CD8-positive, alpha-beta memory T cell (primary cell): ENCODE results near the gene CARD16. TPM values are rescaled to one million over a fixed set of nuclear protein-coding genes. Genes with fewer than 3 reads are reported as not detected.
A peak's percentile ranks its signal among the peaks of the same experiment; 100 is the strongest.
"Not testable (repeated sequence)": the region's sequence is repeated elsewhere in the genome, so short reads cannot be mapped to it uniquely, and the experiment has no call there.

Source experiments
- CTCF ChIA-PET: fragments of 350-600 bp; sonication (Branson Sonifier 250); formaldehyde crosslinking; loops from one replicate; lab custom pipeline; 2021; ENCODE audit warnings: antibody characterized with exemption; lab: Charles Lee
- POLR2A ChIA-PET: fragments of 350-600 bp; sonication (Branson Sonifier 250); formaldehyde crosslinking; loops from one replicate; lab custom pipeline; 2021; ENCODE audit warnings: antibody characterized with exemption; lab: Charles Lee
- DNase-seq, 5 donors: peaks; one replicate each; pipeline versions ENCODE4 v3.0.0 to v3.0.0-alpha.2; 2020 to 2022; ENCODE audit warnings: mixed read lengths in 1 of 5
- H3K27ac ChIP-seq: one replicate; pipeline ENCODE4 v1.7.0; 2013; ENCODE audit warnings: low read depth, mild to moderate bottlenecking, low read length, moderate library complexity
- H3K27me3 ChIP-seq: 2 replicates; pipeline ENCODE4 v1.7.0; 2013; ENCODE audit warnings: low read length, mild to moderate bottlenecking; ENCODE audit not compliant: insufficient read depth, poor library complexity, severe bottlenecking
- H3K36me3 ChIP-seq: 2 replicates; pipeline ENCODE4 v1.7.0; 2013; ENCODE audit warnings: mild to moderate bottlenecking, low read length, moderate library complexity; ENCODE audit not compliant: insufficient read depth
- H3K4me1 ChIP-seq: 2 replicates; pipeline ENCODE4 v1.7.0; 2013; ENCODE audit warnings: mild to moderate bottlenecking, low read length, moderate library complexity; ENCODE audit not compliant: insufficient read depth
- H3K4me3 ChIP-seq: 2 replicates; pipeline ENCODE4 v1.7.0; 2013; ENCODE audit warnings: mild to moderate bottlenecking, low read length
- H3K9me3 ChIP-seq: 2 replicates; pipeline ENCODE4 v1.7.0; 2013; ENCODE audit warnings: mild to moderate bottlenecking, low read length
- H3K27ac Mint-ChIP-seq, 8 donors: one replicate each; pipeline ENCODE4 v1.8.0; 2020 to 2021; ENCODE audit warnings: mixed read lengths in 8 of 8, mild to moderate bottlenecking in 6 of 8, inconsistent platforms in 3 of 8, moderate library complexity in 3 of 8
- H3K27me3 Mint-ChIP-seq, 2 donors: one replicate each; pipeline ENCODE4 v1.8.0; 2020 to 2021; ENCODE audit warnings: mixed read lengths in 2 of 2, mild to moderate bottlenecking in 1 of 2, moderate library complexity in 1 of 2
- H3K36me3 Mint-ChIP-seq, 3 donors: one replicate each; pipeline ENCODE4 v1.8.0; 2020 to 2021; ENCODE audit warnings: mixed read lengths in 3 of 3, inconsistent platforms in 1 of 3, mild to moderate bottlenecking in 1 of 3
- H3K4me1 Mint-ChIP-seq, 3 donors: one replicate each; pipeline ENCODE4 v1.8.0; 2020 to 2021; ENCODE audit warnings: mixed read lengths in 3 of 3, inconsistent platforms in 1 of 3, mild to moderate bottlenecking in 1 of 3
- H3K4me3 Mint-ChIP-seq, 7 donors: one replicate each; pipeline ENCODE4 v1.8.0; 2020 to 2021; ENCODE audit warnings: mixed read lengths in 7 of 7, mild to moderate bottlenecking in 6 of 7, moderate library complexity in 4 of 7, inconsistent platforms in 2 of 7
- H3K9me3 Mint-ChIP-seq, 5 donors: one replicate each; pipeline ENCODE4 v1.8.0; 2020 to 2022; ENCODE audit warnings: mixed read lengths in 5 of 5, mild to moderate bottlenecking in 3 of 5, moderate library complexity in 2 of 5, inconsistent platforms in 1 of 5
- polyA plus RNA-seq: library from polyadenylated mRNA; unstranded; fragments of 300-500 nt; fragmentation: Illumina TruSeq; gene quantifications from one replicate; pipeline ENCODE4 v1.2.3, GENCODE V29; 2021
- total RNA-seq, 2 experiments: library from RNA; stranded (reverse); gene quantifications; one replicate each; pipeline ENCODE4 v1.2.3, GENCODE V29; 2021

CARD16 gene
- total and polyA plus RNA-seq, 3 experiments from 2014 or later = 8.0 to 268 (median 10.3) TPM

DNA sequence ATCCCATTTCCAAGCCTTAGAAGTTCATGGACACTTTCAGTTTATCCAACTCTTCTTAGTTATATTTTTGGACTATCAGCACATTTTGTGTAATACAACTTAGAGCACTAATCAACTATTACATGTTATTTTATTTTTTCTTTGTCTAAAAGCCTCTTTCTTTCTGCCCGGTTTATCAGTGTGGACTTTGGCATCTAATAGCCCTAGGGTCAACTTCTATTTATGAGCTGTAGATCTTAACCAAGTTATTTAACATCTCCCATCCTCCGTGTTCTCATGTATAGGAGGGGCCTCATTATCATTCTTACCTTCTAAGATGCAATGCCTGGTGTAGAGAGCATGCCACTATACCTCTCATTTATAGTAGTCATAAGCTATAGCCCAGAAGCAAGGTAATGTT, 4.4 kb downstream of the CARD16 start:
- peaks cover 36 to 60% (median 41%) of the 10 kb centered on the region in 3 donors for H3K36me3 Mint-ChIP-seq
- no peak overlapping the region for H3K27ac ChIP-seq
- H3K27ac Mint-ChIP-seq = no peak overlapping the region
- no peaks in the 10 kb centered on the region for H3K27me3 ChIP-seq
- peaks cover 31% of the 10 kb centered on the region for H3K4me1 ChIP-seq
- H3K9me3 ChIP-seq = no peaks in the 10 kb centered on the region
- no peaks in the 10 kb centered on the region for H3K9me3 Mint-ChIP-seq
- ChIA-PET CTCF (no interaction called here), POLR2A (no interaction called here)
- H3K36me3 ChIP-seq = peaks cover 15% of the 10 kb centered on the region
- H3K4me1 Mint-ChIP-seq = peaks cover 44 to 72% (median 71%) of the 10 kb centered on the region in 3 donors
- no peak overlapping the region for H3K4me3 ChIP-seq
- DNase-seq = no peak
- H3K27me3 Mint-ChIP-seq = no peaks in the 10 kb centered on the region
- H3K4me3 Mint-ChIP-seq = peak overlapping the region in 2 of 7 donors; percentile 7 to 16

DNA sequence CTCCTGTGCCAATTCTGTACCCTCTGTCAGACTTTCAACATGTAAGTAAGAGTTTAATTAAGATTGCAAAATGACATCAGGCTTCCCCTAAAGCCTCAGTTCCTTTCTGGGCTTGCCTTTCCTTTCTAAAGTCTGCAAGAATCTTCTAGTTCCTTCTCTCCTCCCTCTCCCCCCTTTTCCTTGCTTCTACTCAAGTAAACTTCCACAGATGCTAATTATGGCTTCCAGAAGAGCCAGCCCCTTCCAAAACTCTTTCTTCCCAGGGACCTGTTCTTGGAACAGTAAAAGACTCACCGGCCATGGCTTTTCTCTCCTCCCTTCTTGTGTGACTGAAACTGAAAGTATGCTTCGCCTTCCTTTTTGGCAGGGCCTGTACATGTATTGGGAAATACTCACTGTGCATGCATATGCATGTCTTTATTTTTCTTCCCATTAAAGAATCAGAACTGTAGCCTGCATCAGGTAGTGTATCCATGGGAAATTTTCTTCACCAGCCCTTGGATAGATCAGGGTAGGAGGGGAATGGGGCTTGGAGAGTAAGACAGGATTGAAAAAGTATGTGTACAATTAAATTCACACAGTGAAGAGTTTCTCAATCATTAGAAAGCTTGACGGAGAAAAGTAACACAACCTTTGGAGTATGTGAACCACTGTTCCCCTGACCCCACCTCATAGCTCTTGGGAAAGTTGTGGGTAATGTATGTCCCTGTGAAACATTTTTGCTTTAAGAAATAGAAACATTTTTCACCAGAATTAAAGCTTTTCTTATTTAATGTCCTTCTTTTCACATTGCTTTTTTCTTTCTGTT, 10.1 kb downstream of the CARD16 start, which contains the start of gene CASP1:
Gene CASP1 (minus strand): TSS at position 332 of the 808 bp plus-strand sequence. CDS start 31 bp downstream, at position 301.
- H3K27ac Mint-ChIP-seq = peak within 1 kb of the TSS; percentile 71 to 99 (median 96)
- peaks cover 38% of the 10 kb centered on the region for H3K4me1 ChIP-seq
- no peaks in the 10 kb centered on the region for H3K27me3 Mint-ChIP-seq
- peaks cover 54 to 72% (median 66%) of the 10 kb centered on the region in 3 donors for H3K4me1 Mint-ChIP-seq
- DNase-seq = peak in 3 of 5 donors; percentile 41 to 55 (median 46)
- peaks cover 18% of the 10 kb centered on the region for H3K36me3 ChIP-seq
- no peaks in the 10 kb centered on the region for H3K27me3 ChIP-seq
- H3K9me3 ChIP-seq = no peaks in the 10 kb centered on the region
- POLR2A ChIA-PET = interaction anchor here (0.9 kb wide), 1 partner anchor 12 kb away, joined by 3 read pairs; no protein-coding TSS in a partner anchor
- peak within 1 kb of the TSS; percentile 73 for H3K4me3 ChIP-seq
- H3K36me3 Mint-ChIP-seq = peaks cover 25 to 64% (median 29%) of the 10 kb centered on the region in 3 donors
- CTCF ChIA-PET = no interaction called here
- H3K4me3 Mint-ChIP-seq = peak within 1 kb of the TSS; percentile 91 to 98 (median 95)
- peak within 1 kb of the TSS; percentile 58 for H3K27ac ChIP-seq
- no peaks in the 10 kb centered on the region for H3K9me3 Mint-ChIP-seq

DNA sequence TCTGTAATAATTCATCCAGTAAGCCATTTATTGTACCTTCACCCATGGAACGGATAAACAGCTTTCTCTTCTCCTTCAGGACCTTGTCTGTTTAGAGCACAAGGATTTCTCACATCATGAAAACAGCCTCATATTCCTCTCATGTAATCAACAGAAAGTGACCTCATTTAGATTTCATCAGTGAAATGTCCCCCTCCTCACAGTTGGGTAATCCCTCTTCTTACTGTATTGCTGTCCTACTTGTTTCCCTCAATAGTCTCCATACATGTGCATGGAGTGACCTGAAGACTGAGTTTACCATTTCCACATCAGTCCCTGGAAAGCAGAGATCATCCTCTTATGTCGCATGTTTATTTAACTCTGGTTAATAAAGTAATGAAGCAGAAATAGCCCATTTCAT, 10.7 kb downstream of the CARD16 start:
- CTCF ChIA-PET = interaction anchor here (0.8 kb wide), 1 partner anchor 136 kb away, joined by 3 read pairs; the partner anchor contains the start of gene CASP12
- Histone ChIP-seq H3K4me3 (peak overlapping the region; percentile 73), H3K4me1 (peaks cover 38% of the 10 kb centered on the region), H3K36me3 (peaks cover 20% of the 10 kb centered on the region), H3K27ac (peak overlapping the region; percentile 58)
- DNase-seq, H3K27me3 Mint-ChIP-seq, H3K27me3 ChIP-seq, POLR2A ChIA-PET, H3K9me3 Mint-ChIP-seq, H3K9me3 ChIP-seq: not testable (repeated sequence)
- Mint-ChIP-seq H3K4me3 (peak overlapping the region; percentile 91 to 98 (median 95)), H3K36me3 (peaks cover 26 to 64% (median 26%) of the 10 kb centered on the region in 3 donors), H3K4me1 (peaks cover 55 to 74% (median 69%) of the 10 kb centered on the region in 3 donors), H3K27ac (peak overlapping the region; percentile 71 to 99 (median 96))

DNA sequence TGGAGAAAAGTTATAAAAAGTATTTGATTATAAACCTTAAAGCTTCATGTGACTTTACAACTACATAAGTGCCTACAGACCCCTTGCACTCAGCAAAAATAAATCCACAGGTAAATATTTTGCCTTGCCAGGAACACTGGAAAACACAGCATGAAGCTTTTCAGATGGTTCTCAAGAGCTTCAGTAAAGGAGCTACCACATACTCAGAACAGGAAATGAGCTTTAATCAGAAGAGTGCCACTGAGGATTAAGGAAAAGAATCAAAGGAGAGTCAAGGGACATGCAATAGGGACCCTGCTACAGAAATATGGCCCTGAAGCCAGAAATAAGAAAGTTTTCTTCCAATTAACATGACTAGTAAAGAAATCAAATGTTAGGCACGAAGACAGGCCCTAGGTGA, 11.4 kb downstream of the CARD16 start:
- no peaks in the 10 kb centered on the region for H3K27me3 Mint-ChIP-seq
- H3K4me1 ChIP-seq = peaks cover 38% of the 10 kb centered on the region
- ChIA-PET POLR2A (no interaction called here), CTCF (interaction anchor here (0.8 to 1.3 kb wide), 2 partner anchors 33 to 136 kb away, joined by 3 read pairs; partner anchors contain the start of gene CASP12)
- H3K27ac ChIP-seq = peak overlapping the region; percentile 14
- H3K9me3 ChIP-seq = no peaks in the 10 kb centered on the region
- peak overlapping the region; percentile 71 to 99 (median 96) for H3K27ac Mint-ChIP-seq
- H3K9me3 Mint-ChIP-seq = no peaks in the 10 kb centered on the region
- H3K36me3 Mint-ChIP-seq = peaks cover 30 to 67% (median 31%) of the 10 kb centered on the region in 3 donors
- peaks cover 61 to 81% (median 75%) of the 10 kb centered on the region in 3 donors for H3K4me1 Mint-ChIP-seq
- peaks cover 23% of the 10 kb centered on the region for H3K36me3 ChIP-seq
- no peak for DNase-seq
- peak overlapping the region; percentile 73 for H3K4me3 ChIP-seq
- peak overlapping the region; percentile 91 to 98 (median 95) for H3K4me3 Mint-ChIP-seq
- H3K27me3 ChIP-seq = no peaks in the 10 kb centered on the region

DNA sequence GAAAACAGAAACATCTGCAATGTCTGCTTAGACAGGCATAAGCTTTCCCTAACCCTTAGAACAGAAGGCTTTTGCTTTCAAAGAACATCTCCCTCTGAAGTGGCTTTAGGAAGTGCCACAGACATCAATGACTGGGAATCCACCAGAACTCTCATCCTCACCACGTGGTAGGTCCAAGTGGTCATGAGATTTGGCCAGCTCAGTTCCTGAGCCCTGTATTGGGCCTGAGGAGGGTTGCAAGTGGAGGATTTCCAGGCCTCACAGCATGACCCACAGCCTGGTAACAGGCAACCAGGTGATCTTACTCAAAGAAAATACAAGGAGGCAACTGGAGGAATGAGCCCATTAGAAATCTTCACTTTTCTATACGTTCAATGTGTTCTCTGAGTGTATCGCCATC, 11.8 kb downstream of the CARD16 start:
- H3K9me3 Mint-ChIP-seq = no peaks in the 10 kb centered on the region
- no peaks in the 10 kb centered on the region for H3K27me3 Mint-ChIP-seq
- H3K4me3 Mint-ChIP-seq = peak overlapping the region; percentile 91 to 98 (median 95)
- H3K4me1 Mint-ChIP-seq = peaks cover 65 to 85% (median 79%) of the 10 kb centered on the region in 3 donors
- Histone ChIP-seq H3K27me3 (no peaks in the 10 kb centered on the region), H3K36me3 (peaks cover 26% of the 10 kb centered on the region), H3K27ac (peak overlapping the region; percentile 14), H3K9me3 (no peaks in the 10 kb centered on the region), H3K4me1 (peaks cover 38% of the 10 kb centered on the region), H3K4me3 (peak overlapping the region; percentile 73)
- ChIA-PET CTCF (interaction anchor here (1.3 kb wide), 1 partner anchor 32 kb away, joined by 3 read pairs; no protein-coding TSS in a partner anchor), POLR2A (no interaction called here)
- peak overlapping the region; percentile 71 to 99 (median 96) for H3K27ac Mint-ChIP-seq
- no peak for DNase-seq
- H3K36me3 Mint-ChIP-seq = peaks cover 30 to 67% (median 32%) of the 10 kb centered on the region in 3 donors

DNA sequence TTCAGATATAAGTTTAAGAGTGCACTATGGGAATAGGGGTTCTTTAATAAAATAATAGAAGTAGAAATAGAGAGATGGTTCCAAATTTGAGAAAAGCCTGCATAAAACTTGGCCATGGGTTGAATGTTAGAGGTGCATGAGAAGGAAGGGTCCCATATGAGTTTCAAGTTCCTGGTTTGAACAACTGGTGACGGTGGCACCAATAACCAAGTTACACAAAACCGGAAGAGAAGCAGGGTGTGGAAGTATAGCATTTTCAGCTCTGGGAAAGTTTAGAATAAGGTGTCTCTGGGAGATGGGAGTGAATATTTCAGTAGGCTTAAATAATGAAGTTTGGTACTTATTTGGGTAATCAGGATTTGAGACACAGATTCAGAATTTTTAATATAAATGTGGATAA, 12.6 kb downstream of the CARD16 start:
- H3K9me3 Mint-ChIP-seq = no peaks in the 10 kb centered on the region
- ChIA-PET POLR2A (no interaction called here), CTCF (interaction anchor here (1.3 kb wide), 1 partner anchor 31 kb away, joined by 3 read pairs; no protein-coding TSS in a partner anchor)
- peaks cover 70 to 89% (median 88%) of the 10 kb centered on the region in 3 donors for H3K4me1 Mint-ChIP-seq
- Histone ChIP-seq H3K36me3 (peaks cover 26% of the 10 kb centered on the region), H3K27ac (no peak overlapping the region), H3K9me3 (no peaks in the 10 kb centered on the region), H3K27me3 (no peaks in the 10 kb centered on the region), H3K4me3 (peak overlapping the region; percentile 73), H3K4me1 (peaks cover 38% of the 10 kb centered on the region)
- peaks cover 30 to 66% (median 32%) of the 10 kb centered on the region in 3 donors for H3K36me3 Mint-ChIP-seq
- DNase-seq = no peak
- peak overlapping the region; percentile 91 to 98 (median 95) for H3K4me3 Mint-ChIP-seq
- H3K27ac Mint-ChIP-seq = peak overlapping the region; percentile 71 to 98 (median 92)
- no peaks in the 10 kb centered on the region for H3K27me3 Mint-ChIP-seq

DNA sequence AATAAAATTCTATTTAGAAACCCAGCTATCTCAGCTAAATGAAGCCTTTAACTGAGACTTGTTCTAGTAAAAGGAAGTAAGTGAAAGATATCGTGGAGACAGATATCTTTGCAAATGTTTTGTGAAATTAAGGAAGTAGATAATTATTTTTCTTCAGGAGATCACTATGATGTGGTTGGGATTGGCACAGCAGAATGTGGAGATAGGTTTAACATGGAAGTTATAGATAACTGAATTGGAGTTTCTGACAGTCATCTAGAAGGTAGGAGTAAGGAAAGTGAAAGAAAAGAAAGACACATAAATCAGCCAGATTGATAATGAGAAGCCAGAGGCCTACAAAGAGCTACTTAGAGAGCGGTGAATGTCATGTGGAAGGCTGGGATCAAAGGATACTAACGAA, 17.5 kb downstream of the CARD16 start:
- CTCF ChIA-PET = no interaction called here
- Histone ChIP-seq H3K4me3 (no peak overlapping the region), H3K27ac (no peak overlapping the region), H3K4me1 (peaks cover 18% of the 10 kb centered on the region), H3K27me3 (no peaks in the 10 kb centered on the region), H3K9me3 (no peaks in the 10 kb centered on the region), H3K36me3 (peaks cover 32% of the 10 kb centered on the region)
- DNase-seq = no peak
- Mint-ChIP-seq H3K36me3 (peaks cover 19 to 75% (median 42%) of the 10 kb centered on the region in 3 donors), H3K4me1 (peaks cover 45 to 70% (median 67%) of the 10 kb centered on the region in 3 donors), H3K27me3 (no peaks in the 10 kb centered on the region), H3K9me3 (no peaks in the 10 kb centered on the region), H3K4me3 (peak overlapping the region; percentile 4 to 62 (median 18)), H3K27ac (peak overlapping the region in 7 of 8 donors; percentile 9 to 86 (median 75))
- POLR2A ChIA-PET = no interaction called here
